HEK293 (cell line): ENCODE data around the gene CLEC1A.

Experiments
- CTCF ChIP-seq: fragments of 450-650 bp; formaldehyde crosslinking; IDR thresholded peaks from 2 replicates; pipeline ENCODE4 v1.5.1; 2016; ENCODE audit warnings: missing biosample characterization, missing genetic modification characterization
- HOXA7 ChIP-seq: sonication (generic); formaldehyde crosslinking; IDR thresholded peaks from 2 replicates; pipeline ENCODE4 v1.8.1; 2022; ENCODE audit warnings: missing genetic modification reagents, borderline replicate concordance
- MZF1 ChIP-seq: fragments of 450-650 bp; formaldehyde crosslinking; IDR thresholded peaks from 2 replicates; pipeline ENCODE4 v1.5.1; 2017; ENCODE audit warnings: missing biosample characterization, missing genetic modification characterization, borderline replicate concordance
- YY1 ChIP-seq: fragments of 450-650 bp; formaldehyde crosslinking; IDR thresholded peaks from 2 replicates; pipeline ENCODE4 v1.5.1; 2018; ENCODE audit warnings: missing biosample characterization, missing genetic modification characterization
- ZFP3 ChIP-seq: fragments of 450-650 bp; formaldehyde crosslinking; IDR thresholded peaks from 2 replicates; pipeline ENCODE4 v1.5.1; 2016; ENCODE audit warnings: low read depth, missing biosample characterization, missing genetic modification characterization
- ZNF274 ChIP-seq, 2 experiments: fragments of 200-500 bp in 1 of 2; fragments of 450-650 bp in 1 of 2; sonication (Bioruptor generic) in 1 of 2; formaldehyde crosslinking in 1 of 2; IDR thresholded peaks; 2 replicates each; pipeline versions ENCODE4 v1.5.1 to v1.6.1; 2014 to 2016; ENCODE audit warnings: borderline replicate concordance in 1 of 2, inconsistent platforms in 1 of 2, low read length in 1 of 2, missing biosample characterization in 1 of 2, missing genetic modification characterization in 1 of 2
- ZNF350 ChIP-seq: fragments of 450-650 bp; formaldehyde crosslinking; IDR thresholded peaks from 2 replicates; pipeline ENCODE4 v1.5.0; 2017; ENCODE audit warnings: missing biosample characterization, mild to moderate bottlenecking, missing genetic modification characterization
- ZNF423 ChIP-seq: fragments of 450-650 bp; formaldehyde crosslinking; IDR thresholded peaks from 2 replicates; pipeline ENCODE4 v1.5.1; 2016; ENCODE audit warnings: missing biosample characterization, missing genetic modification characterization
- ZNF626 ChIP-seq: fragments of 450-650 bp; sonication (Bioruptor Pico); formaldehyde crosslinking; IDR thresholded peaks from 2 replicates; pipeline ENCODE4 v1.5.1; 2018; ENCODE audit warnings: missing biosample characterization, missing genetic modification characterization, inconsistent platforms
- ZNF777 ChIP-seq: fragments of 450-650 bp; formaldehyde crosslinking; IDR thresholded peaks from 2 replicates; pipeline ENCODE4 v1.5.1; 2017; ENCODE audit warnings: missing biosample characterization, missing genetic modification characterization, borderline replicate concordance

GRCh38 chr12:10122689-10123088, 23.9 kb upstream of the CLEC1A start:
- TF ChIP-seq ZNF274 (IDR thresholded peaks at IDR 0.05; ENCODE audit: low read length) (no peak), ZNF274 (tag by site-specific recombination; IDR thresholded peaks at IDR 0.05; ENCODE audit: borderline replicate concordance) (no peak), CTCF (tag by site-specific recombination) (no peak), ZNF626 (tag by site-specific recombination) (no peak), ZNF423 (tag by site-specific recombination) (no peak), YY1 (no peak), MZF1 (tag by site-specific recombination) (no peak), ZNF777 (tag by site-specific recombination) (no peak), ZFP3 (tag by site-specific recombination) (no peak), ZNF350 (tag by site-specific recombination) (no peak), HOXA7 (CRISPR knock-in tag) (no peak)
